Subcutaneous abdominal adipose tissue (tissue), 5 donors: ENCODE measurements around the gene UBE2R2.
"Not testable (repeated sequence)": the region's sequence is repeated elsewhere in the genome, so short reads cannot be mapped to it uniquely, and the experiment has no call there.

Experiments
- H3K27ac ChIP-seq: one replicate; pipeline ENCODE4 v1.7.0; 2013; ENCODE audit warnings: low read depth, mild to moderate bottlenecking, inconsistent platforms, low read length, moderate library complexity
- H3K27me3 ChIP-seq, 5 donors: one replicate each; pipeline ENCODE4 v1.7.0; 2013; ENCODE audit warnings: low read length in 5 of 5, inconsistent platforms in 1 of 5; ENCODE audit not compliant: control insufficient read depth in 5 of 5, insufficient read depth in 4 of 5
- H3K36me3 ChIP-seq, 5 donors: one replicate each; pipeline ENCODE4 v1.7.0; 2013; ENCODE audit warnings: low read length in 5 of 5; ENCODE audit not compliant: control insufficient read depth in 5 of 5, insufficient read depth in 5 of 5
- H3K4me1 ChIP-seq, 5 donors: one replicate each; pipeline ENCODE4 v1.7.0; 2013; ENCODE audit warnings: low read length in 5 of 5, mild to moderate bottlenecking in 3 of 5, moderate library complexity in 1 of 5; ENCODE audit not compliant: control insufficient read depth in 5 of 5, insufficient read depth in 5 of 5
- H3K4me3 ChIP-seq, 5 donors: one replicate each; pipeline ENCODE4 v1.7.0; 2013; ENCODE audit warnings: low read length in 5 of 5, low read depth in 1 of 5
- H3K9ac ChIP-seq, 5 donors: one replicate each; pipeline ENCODE4 v1.7.0; 2013; ENCODE audit warnings: low read length in 5 of 5, mild to moderate bottlenecking in 4 of 5, moderate library complexity in 3 of 5
- H3K9me3 ChIP-seq, 5 donors: one replicate each; pipeline ENCODE4 v1.7.0; 2013; ENCODE audit warnings: low read length in 5 of 5; ENCODE audit not compliant: control insufficient read depth in 5 of 5
- donor health status: healthy.
- donor health status: healthy.
- donor health status: healthy.
- donor health status: healthy.
- donor health status: healthy.

UBE2R2 gene

GRCh38 chr9:33817327-33818166 is 587 bp downstream of the UBE2R2 start:
- no peaks in the 10 kb centered on the region for H3K9me3 ChIP-seq
- H3K36me3 ChIP-seq, result no peaks in the 10 kb centered on the region
- peaks cover 4 to 52% (median 46%) of the 10 kb centered on the region in 5 donors for H3K4me1 ChIP-seq
- H3K27ac ChIP-seq, result peak overlapping the region; percentile 99
- no peaks in the 10 kb centered on the region for H3K27me3 ChIP-seq
- H3K4me3 ChIP-seq, result peak overlapping the region; percentile 81 to 93 (median 87)
- peak overlapping the region in 4 of 5 donors; percentile 92 to 97 (median 94) for H3K9ac ChIP-seq

GRCh38 chr9:33818167-33818846 is 1.3 kb downstream of the UBE2R2 start:
- no peaks in the 10 kb centered on the region for H3K36me3 ChIP-seq
- H3K9me3 ChIP-seq, result no peaks in the 10 kb centered on the region
- H3K4me3 ChIP-seq, result peak overlapping the region; percentile 81 to 93 (median 87)
- H3K4me1 ChIP-seq, result peaks cover 4 to 52% (median 45%) of the 10 kb centered on the region in 5 donors
- H3K27me3 ChIP-seq, result no peaks in the 10 kb centered on the region
- H3K27ac ChIP-seq, result peak overlapping the region; percentile 99
- peak overlapping the region; percentile 6 to 97 (median 92) for H3K9ac ChIP-seq

- Histone ChIP-seq H3K9me3 (no peaks in the 10 kb centered on the region), H3K36me3 (no peaks in the 10 kb centered on the region), H3K9ac (peak overlapping the region; percentile 6 to 96 (median 77)), H3K4me3 (peak overlapping the region; percentile 81 to 93 (median 87)), H3K4me1 (peaks cover 4 to 50% (median 40%) of the 10 kb centered on the region in 5 donors), H3K27me3 (no peaks in the 10 kb centered on the region), H3K27ac (peak overlapping the region; percentile 75)
Measured at GRCh38 chr9:33818847-33819500, 2.0 kb downstream of the UBE2R2 start.

- no peaks in the 10 kb centered on the region for H3K36me3 ChIP-seq
- no peaks in the 10 kb centered on the region for H3K27me3 ChIP-seq
- H3K9me3 ChIP-seq, result no peaks in the 10 kb centered on the region
- peak overlapping the region; percentile 75 for H3K27ac ChIP-seq
- peaks cover 4 to 39% (median 31%) of the 10 kb centered on the region in 5 donors for H3K4me1 ChIP-seq
- H3K9ac ChIP-seq, result no peak overlapping the region
- no peak overlapping the region for H3K4me3 ChIP-seq
Measured at GRCh38 chr9:33820231-33820745, 3.3 kb downstream of the UBE2R2 start.

- no peak overlapping the region for H3K27ac ChIP-seq
Measured at GRCh38 chr9:33823801-33824200, 6.8 kb downstream of the UBE2R2 start.

GRCh38 chr9:33827285-33827684 is 10.3 kb downstream of the UBE2R2 start:
- H3K4me1 ChIP-seq, H3K27ac ChIP-seq, H3K27me3 ChIP-seq, H3K36me3 ChIP-seq, H3K9me3 ChIP-seq, H3K9ac ChIP-seq, H3K4me3 ChIP-seq: not testable (repeated sequence)

More at GRCh38 chr9:33823801-33824200, 6.8 kb downstream of the UBE2R2 start:
- H3K9me3 ChIP-seq, result no peaks in the 10 kb centered on the region
- H3K36me3 ChIP-seq, result no peaks in the 10 kb centered on the region
- H3K27me3 ChIP-seq, result no peaks in the 10 kb centered on the region
- H3K9ac ChIP-seq, result no peak overlapping the region
- H3K4me1 ChIP-seq, result peaks cover 0 to 20% (median 16%) of the 10 kb centered on the region in 5 donors
- no peak overlapping the region for H3K4me3 ChIP-seq

- H3K27ac ChIP-seq, H3K4me3 ChIP-seq, H3K36me3 ChIP-seq, H3K27me3 ChIP-seq, H3K9me3 ChIP-seq, H3K4me1 ChIP-seq, H3K9ac ChIP-seq: not testable (repeated sequence)
Measured at GRCh38 chr9:33829641-33830230, 12.8 kb downstream of the UBE2R2 start.

GRCh38 chr9:33835625-33836260 is 18.8 kb downstream of the UBE2R2 start:
- no peak overlapping the region for H3K4me3 ChIP-seq
- H3K27ac ChIP-seq, result peak overlapping the region; percentile 65
- peaks cover 3 to 20% (median 18%) of the 10 kb centered on the region in 5 donors for H3K4me1 ChIP-seq
- H3K9me3 ChIP-seq, result no peaks in the 10 kb centered on the region
- peak overlapping the region in 2 of 5 donors; percentile 13 to 38 for H3K9ac ChIP-seq
- H3K27me3 ChIP-seq, result no peaks in the 10 kb centered on the region
- no peaks in the 10 kb centered on the region for H3K36me3 ChIP-seq

GRCh38 chr9:33836261-33836660 is 19.3 kb downstream of the UBE2R2 start:
- H3K36me3 ChIP-seq, H3K4me3 ChIP-seq, H3K9me3 ChIP-seq, H3K27me3 ChIP-seq: not testable (repeated sequence)
- Histone ChIP-seq H3K27ac (peak overlapping the region; percentile 65), H3K4me1 (peaks cover 3 to 20% (median 18%) of the 10 kb centered on the region in 5 donors), H3K9ac (peak overlapping the region in 1 of 5 donors; percentile 38)
